HuH-7 (cell line): ENCODE measurements around the gene ICAM2.
A peak's percentile ranks its signal among the peaks of the same experiment; 100 is the strongest.

Experiments used
- DNase-seq: peaks from one replicate; pipeline ENCODE4 v3.0.0; 2011; ENCODE audit warnings: low spot score

Gene ICAM2

DNA sequence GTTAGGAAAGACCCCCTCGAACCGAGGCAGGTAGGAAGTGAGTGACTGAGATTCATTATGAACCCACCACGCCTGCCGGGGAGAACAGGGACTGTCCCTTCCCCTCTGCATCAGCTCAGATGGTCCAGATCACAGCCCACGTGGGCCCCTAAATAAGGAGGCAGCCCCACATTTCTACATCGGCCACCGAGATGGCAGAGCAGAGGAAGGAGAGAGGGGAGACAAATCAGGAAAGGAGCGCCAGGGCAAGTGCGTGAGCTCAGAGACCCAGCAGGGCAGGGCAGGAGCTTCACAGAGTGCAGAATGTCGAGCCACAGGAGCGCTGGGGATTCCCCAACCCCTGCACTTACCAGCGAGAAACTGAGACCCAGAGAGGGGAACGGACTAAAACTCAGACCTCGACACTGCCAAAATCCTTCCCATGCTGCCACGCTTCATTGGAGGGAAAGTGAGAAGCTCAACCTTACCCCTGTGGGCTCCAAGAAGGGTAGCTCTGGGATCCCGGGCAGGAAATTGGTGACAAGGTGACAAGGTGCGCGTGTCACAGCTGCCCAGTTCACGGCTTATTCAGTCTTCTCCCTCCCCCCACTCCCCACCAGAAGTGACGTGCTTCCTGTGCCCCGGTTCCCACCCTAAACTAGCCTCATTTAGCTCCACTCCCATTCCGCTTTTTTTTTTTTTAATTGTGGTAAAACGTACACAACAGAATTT lies at the start of gene ICAM2:
TSS of gene ICAM2 (minus strand) at position 578 of the 711 bp plus-strand sequence. CDS start 13,942 bp downstream, outside the sequence.
- DNase-seq = no peak

DNA sequence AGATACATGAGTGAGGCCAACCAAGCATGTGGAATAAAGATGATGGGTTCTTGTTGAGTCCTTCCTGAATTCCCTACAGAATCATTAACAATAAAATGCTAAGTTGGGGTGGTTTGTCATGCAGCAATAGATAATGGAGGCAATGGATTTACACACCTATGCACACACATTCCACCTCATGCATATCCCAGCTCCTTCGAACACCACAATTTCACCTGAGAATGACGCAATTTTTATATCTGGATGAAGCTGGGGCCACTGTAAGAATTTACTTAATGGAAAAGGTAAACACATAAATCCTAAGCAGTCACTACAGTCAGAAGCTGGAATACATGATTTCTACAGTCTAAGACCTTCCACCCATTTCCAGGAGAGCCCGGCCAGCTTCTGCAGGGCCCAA lies 49.8 kb upstream of the ICAM2 start:
- no peak for DNase-seq

DNA sequence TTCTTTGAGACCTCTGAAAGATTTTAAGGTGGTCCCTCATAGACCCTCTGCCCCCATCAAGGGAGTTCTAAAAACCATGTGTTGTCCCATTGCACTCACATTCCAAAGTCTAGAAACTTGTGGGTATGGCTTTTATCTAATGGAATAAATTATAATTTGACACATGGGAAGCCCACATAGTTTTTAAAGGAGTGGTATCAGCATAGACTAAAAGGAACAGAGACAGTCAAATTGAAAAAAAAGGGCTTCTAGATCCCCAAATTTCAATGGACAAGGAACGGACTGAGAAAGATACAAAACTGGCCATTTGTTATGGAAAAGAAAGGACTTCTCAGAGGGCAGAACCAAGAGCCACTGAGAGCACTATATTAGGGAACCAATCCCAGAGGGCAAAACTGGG lies 48.7 kb upstream of the ICAM2 start:
- no peak for DNase-seq

DNA sequence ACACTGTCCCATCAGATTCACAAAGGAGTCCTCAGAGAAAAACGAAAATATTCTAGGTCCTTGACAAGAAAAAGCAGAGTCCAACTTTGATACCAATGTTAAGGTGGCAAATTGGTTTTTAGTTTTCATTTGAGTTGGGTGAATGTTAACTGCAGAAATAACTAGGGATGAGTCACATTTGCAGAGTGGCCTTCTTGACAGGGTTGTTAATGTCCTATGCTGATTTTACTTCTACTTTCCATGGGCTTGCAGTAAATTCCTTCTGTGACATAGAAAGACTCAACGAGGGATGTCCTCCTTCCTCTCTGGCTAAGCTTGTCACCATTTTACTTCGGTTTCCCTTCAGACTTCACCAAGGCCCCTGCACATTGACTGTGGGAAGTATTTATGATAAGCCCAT lies 47.2 kb upstream of the ICAM2 start:
- no peak for DNase-seq

DNA sequence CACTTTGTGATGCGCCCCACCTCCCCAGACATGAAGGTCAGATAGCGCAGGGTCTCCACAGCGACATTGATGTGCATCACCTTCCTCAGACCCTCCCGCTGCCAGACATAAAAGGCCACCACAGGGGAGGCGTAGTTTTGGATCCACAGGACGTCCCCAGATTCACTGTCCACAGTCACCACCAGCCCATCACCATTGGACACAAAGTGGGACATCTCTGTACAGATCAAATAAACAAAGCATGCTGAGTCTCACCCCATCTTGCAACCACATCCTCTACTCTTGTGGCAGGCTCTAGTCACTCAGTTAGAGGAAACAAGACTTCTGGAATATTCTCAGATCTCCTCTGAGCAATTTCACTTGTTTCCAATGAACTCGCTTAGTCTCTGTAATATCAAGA lies 46.3 kb upstream of the ICAM2 start:
- no peak for DNase-seq

DNA sequence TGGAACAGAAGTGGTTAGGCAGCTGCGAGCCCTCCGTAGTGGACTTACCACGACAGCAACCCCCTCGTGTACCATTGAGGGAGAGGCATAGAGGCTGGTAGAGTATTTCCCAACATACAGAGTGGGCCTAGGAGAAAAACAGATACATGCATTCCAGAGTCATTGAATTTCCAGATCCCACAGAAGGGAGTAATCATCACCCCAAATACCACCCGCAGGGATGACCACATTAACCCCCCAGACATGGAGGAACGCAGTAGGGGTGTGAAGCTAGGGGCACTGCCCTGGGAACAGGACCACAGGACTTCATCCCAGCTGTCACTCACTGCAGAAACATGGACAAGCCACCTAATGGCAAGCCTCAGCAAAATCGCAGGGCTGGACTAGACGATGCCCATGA lies 44.7 kb upstream of the ICAM2 start:
- DNase-seq = no peak

DNA sequence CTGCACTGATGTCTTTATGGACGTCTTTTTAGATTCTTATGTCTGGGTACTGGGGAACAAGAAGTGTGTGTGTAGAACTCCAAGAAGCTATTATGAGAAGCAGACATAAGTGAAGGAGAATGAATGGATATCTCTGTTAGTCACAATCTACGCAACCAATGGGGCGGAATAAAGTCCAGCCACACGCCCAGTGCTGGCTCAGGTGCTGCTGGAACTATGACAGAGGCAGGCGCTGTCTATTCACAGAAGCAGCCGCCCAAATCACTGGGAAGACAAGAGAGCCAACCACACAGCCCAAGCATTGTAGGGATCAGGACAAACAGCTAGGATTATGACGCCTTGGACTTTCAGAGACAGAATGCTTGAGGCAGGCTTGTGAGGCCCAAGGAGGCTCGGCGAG lies 43.9 kb upstream of the ICAM2 start:
- no peak for DNase-seq

DNA sequence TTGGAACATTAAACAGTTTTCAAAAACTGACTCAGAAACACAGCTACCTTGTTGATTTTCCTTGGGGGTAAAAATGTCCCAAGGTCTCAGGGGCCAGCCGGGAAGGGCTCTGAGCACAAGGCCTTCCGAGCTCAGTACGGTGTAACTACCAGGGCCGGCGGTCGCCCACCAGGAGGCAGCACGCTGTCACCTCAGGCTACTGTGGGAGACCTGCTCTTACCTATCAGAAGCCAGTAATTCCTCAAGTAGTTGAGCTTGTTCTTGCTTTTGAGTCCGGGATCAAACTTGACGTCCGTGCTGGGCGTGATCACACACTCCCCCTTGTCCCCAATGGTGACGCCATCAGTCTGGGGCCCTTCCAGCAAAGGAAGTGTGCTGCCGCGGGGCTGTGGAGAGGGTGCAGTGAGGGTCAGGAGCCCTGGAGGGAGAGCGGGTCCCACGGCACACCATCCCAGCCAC lies 43.4 kb upstream of the ICAM2 start:
- peak; percentile 81 for DNase-seq

DNA sequence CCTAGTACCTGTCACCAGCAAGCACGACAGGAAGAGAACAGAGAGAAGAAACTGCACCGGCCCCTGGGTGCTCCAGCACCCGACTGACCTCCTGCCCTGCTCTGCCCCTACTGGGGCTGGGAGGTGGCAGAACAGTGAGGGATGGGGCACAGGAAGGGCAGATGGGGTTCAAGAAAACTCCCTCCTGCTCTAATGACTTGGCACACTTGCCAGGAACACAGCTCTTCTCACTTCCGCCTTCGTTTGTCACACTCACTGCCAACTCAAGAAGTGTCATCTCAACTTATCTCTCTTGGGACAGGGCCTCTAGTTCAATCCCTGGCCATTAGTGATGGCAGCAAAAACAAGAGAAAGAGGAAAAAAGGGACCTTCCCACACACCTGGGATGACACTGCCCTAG lies 42.7 kb upstream of the ICAM2 start:
- DNase-seq = no peak

DNA sequence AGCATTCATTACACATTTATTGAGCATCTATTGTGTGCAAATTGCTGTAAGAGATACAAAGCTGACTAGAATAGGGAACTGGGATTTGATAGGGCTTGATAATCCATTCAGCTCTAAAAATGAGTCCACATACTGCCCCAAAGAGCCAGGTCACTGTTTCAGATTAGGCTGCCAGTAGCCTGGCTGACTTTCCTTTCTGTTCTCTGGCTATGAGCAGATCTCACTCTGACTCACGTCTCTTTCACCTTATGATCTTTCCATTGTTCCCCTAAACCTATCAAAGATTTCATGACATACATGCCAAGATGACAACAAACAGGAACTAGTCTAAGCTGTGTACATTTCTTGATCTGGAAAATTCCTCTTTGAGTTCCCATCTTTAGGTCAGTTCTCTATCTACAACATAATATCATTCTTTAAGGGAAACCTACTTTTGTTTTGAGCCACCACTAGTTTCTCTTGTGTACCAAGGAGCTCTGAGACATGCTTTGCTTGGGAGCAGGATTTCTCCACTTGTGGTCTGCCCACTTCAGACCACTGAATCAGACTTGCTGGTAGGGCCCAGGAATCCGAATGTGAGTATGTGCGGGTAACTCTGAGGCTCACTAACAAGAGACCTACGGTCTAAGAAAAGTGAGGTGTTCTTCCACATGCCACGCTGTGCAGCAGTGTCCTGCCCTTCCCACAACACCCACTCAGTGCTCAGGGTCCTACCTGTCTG lies 40.9 kb upstream of the ICAM2 start:
- DNase-seq = no peak

DNA sequence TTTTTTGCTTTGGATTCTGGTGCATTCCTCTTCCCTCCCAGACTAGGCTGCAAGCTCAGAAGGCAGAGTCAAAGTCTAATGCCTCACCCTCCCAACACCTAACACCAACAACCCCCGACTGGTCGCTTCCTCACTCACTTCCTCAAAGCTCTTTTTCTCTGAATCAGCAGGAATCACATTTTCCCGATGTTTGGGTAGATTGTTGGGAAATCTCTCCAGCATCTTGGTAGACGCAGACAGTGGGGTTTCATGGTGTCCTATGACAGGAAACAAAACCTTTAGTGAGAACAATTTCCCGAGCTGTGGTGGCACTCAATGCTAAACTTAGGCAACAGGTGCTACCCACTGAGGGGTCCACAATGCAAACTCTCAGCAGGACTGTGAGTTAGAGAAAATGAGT lies 39.9 kb upstream of the ICAM2 start:
- no peak for DNase-seq

DNA sequence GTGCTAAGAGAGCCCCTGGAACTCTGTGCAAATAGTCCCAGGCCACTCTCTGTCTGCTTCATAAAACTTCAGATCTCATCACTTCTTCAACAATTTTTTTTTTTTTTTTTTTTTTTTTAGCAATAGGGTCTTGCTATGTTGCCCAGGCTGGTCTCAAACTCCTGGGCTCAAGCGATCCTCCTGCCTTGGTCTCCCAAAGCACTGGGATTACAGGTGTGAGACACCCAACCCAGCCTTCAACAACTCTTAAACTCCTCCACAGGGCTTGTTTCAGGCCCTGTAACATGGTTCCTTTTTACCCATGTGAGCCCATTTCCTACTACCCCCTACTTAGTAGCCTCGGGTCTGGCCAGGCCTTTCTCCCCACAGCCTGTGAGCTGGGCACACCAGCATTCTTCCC lies 39.3 kb upstream of the ICAM2 start:
- no peak for DNase-seq

DNA sequence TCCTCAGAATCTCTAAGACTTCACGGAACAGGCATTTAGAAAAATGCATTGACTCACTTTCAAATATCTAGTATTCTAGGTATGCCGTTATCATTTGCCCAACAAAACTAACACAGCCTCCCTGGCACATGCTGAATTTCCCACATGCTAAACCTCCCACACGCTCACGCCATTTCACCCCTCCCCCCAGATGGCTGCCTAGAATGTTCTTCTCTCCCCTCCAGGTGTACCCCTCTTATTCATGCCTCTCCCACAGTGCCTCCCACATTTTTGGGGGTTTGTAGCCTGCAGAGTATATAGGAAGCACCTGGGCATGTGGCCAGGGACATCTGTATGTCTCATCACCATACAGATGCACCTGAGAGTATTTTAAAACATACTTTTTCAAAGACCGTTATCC lies 38.2 kb upstream of the ICAM2 start:
- no peak for DNase-seq

DNA sequence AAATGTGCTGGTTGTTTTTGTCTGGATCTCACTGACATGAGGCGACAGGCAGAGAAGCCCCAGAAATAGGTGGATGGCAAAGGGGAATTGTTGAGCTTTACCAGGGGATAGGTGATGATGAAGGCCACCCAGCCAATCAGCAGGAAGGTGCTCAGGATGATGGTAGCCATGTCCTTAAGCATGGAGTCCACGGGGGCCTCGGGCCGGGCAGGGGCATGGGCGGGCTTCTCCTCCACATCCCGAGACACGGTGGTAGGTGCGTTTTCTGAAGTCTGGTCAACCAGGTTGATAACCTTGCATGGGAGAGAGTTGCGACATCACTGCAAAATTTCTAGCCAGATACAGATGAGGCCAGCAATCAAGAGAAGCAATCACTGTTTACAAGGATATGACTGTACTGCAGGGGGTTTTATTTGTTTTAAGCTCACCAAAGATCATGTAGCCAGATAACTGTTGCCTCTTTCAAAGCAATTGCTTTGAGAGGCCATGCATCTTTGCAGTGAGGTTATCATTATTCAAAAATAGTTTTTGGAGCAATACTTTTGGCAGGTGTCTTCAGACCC lies 37.3 kb upstream of the ICAM2 start:
- DNase-seq = peak; percentile 62

DNA sequence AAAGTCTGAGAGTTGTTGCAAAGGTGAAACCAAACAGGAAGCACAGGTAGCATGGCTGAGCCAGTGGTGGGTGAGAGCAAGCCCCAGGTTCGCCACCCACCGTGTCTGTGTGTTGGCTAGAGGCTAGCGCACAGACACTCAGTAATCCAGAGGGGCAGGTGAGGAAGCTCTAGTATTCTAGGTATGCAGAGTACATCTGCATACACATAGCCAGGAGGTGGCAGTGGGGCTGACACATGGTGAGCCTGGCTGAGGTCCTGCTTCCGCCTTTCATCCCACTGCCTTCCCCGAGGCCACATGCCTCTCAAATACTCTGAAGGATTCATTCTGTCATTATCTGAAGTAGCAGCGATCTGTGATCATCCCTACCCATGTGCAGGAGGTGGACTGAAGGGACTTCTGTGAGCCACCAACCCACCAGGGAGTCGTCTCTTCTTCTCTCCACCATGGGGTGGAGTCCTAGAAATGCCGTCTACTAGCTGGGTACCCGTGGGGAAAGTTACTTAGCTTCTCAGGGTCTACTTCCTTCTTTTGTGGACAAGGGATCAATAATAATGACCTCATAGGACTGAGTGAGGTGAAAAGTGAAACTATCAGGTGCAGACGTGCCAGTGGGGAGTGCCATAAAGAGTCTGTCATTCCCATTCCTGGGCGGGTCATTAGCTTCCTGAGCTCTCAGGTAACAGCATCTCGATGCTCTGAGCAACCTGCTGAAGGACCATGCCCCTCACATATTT lies 36.0 kb upstream of the ICAM2 start:
- DNase-seq = peak; percentile 30

DNA sequence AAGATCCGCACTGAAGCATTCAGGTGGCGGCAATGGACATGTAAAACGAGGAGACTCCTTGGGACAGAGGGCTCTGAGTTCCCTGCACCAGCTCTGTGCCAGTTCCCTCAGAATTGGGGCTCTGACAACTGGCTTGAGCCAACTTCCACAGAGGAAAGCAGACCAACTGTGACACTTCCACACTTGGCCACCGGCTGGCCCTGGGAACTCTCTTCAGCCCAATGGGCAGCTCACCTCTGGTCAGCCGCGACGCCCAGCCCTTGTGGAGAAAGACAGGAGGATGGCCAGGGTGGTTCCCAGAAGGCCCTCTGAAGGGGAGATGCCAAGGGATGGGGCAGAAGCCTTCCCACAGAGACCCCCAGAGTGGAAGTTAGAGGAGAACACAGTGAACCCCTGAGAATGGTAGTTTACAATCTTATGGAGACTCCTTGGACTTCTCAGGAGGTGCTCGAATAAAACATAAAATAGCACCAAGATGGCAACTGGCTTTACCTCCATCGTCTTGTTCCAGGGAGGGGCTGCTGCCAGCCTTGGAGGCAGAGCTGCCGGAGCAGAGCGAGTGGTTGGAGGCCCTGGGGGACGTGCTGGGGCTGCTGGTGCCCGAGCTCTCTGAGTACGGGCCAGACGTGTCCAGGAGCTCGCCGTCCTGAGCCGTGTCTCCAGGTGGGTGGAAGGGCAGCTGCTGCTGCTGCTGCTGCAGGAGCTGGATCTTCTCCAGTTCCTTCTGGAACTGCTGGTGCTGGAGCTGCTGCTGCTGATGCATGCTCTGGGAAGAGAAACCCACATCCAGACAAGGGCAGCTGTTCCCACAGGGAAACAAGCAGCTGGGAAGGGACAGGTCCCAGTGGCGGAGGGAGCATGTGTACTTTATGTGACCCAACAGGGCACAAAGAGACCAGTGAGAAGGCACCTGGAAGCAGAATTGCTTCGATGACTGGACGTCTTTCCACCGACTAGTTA lies 35.0 kb upstream of the ICAM2 start:
- DNase-seq = no peak

DNA sequence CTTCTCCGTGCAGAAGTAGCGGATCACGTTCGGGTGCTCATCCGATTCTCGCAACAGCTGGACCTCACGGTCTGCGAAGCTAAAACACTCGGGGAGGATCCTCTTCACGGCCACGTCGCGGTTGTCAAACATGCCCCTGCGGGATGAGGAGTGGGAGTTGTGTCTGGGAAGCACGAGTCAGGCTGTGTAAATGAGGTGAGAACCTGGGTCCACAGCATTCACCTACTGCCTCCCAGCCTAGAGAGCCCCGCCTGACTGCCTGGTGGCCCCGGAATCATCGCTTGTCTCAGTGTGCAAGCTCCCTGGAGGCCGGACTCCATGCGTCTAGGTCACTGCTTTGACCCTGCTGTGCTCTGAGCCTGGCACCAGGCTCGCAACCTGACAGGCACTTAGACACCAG lies 33.9 kb upstream of the ICAM2 start:
- DNase-seq = no peak

DNA sequence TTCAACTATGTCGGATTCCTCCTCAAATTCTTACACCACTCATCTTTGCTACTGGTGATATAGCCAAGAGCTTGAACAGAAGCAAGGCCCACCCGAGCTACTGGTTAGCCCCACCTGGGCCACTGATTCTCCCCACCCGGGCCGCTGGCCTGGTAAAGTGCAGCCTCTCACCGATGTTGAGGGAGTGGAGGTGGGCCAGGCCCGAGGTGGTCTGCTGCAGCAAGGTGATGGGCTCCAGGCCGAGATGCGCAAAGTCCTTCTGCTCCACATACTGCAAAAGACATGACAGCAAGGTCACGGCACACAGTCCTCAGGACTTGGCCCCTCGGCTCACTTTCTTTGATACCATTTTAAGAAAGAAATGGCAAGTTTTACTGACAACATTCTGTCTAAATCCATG lies 32.7 kb upstream of the ICAM2 start:
- DNase-seq = no peak

DNA sequence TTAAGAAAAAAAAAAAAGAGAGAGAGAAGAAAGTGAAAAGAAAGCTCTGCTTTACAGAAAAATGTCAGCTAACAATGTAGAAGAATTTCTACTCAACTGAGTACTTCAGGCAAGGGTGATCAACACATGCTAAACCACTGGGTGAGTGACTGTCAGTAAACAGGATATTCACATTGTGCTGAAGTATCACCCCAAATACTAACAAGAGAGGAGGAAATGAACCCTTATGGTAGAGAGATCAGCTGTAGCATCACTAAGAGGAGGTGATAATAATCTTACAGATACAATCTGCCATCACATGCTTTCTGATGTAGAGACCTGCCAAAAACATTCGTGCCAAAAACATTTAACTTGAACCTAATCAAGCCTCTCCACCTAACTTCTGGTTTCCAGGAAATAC lies 30.7 kb upstream of the ICAM2 start:
- DNase-seq = no peak

DNA sequence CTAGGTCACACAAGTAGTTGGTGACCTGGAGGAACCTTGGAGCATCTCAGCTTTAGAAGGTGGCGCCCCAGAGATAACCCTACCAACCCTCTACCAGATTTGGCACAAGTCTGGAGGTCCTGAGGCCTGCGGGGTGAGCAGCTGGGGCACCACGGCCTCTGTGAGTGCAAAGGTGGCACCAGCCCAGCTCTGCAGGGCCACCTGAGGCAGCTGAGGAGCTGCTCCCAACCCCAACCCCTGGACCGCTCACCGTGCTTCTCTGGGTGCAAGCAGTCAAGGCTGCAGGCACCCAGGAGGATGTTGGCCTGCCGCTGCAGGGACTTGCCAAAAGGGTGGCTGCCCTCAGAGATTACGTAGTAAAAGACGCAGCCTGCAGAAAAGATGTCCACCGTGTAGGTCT lies 28.4 kb upstream of the ICAM2 start:
- DNase-seq = no peak

DNA sequence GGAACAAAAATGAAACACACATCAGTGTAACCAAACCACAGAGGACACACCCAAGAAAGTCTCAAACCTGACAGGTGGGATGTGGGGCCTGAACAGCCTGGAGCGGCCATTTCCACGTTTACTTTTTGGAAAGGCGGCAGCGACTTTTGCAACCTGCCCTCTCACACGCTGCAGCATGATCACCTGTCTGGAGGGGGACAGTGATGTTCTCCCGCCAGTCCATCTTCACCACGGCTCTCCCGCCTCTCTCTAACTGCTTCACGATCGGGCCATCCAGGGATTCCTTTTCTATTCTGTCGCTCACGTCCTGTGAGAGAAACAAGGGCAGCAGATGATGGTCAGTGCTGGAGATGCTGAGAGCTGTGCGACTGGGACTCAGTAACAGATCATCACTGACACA lies 24.7 kb upstream of the ICAM2 start:
- DNase-seq = no peak
